Stimulated activated CD4-positive, alpha-beta T cell treated with anti-CD3 and anti-CD28 coated beads, Interleukin-4, amount 100 ng/mL, for 24 hours (primary cell): ENCODE results near the gene PBX1.
"Not testable (repeated sequence)": the region's sequence is repeated elsewhere in the genome, so short reads cannot be mapped to it uniquely, and the experiment has no call there.

ENCODE experiments used
- DNase-seq: peaks from one replicate; pipeline ENCODE4 v3.0.0-alpha.2; 2020

The PBX1 gene

DNA sequence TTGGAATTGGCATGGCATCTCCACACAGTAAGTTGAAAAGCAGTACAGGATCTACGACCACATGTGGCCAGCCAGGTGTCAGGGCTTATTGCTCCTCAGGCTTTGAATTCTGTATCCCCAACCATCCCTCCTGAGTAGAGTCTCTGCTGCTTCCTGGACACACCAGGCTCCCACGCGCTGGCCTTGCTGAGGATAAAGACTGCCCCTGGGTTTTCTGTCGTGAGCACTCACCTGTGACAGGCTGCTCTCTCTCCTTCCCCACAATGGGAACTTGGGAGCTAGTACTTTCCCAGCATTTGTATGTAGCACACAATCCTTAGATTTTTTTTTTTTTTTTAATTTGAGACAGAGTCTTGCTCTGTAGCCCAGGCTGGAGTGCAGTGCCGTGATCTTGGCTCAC lies 33.6 kb downstream of the PBX1 start:
- no peak for DNase-seq

DNA sequence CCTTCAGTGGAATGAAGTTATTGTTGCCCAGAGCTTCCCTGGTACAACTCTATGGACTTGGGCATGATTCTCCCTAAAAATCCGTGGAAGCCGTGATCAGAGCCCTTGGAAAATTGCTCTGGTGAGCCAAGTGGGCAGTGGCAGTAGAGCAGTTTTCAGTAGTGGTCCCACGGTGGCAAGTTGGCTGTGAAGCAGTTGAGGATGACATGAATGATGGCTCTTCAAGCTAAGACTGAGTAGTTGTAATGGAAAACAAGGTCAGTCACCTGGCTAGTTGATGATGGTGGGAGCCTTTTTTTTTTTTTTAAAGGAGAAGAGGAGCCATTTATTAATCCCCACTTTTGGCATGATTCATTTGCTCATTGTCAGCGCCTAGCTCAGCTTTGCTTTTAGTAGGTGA lies 36.2 kb downstream of the PBX1 start:
- DNase-seq, result no peak

DNA sequence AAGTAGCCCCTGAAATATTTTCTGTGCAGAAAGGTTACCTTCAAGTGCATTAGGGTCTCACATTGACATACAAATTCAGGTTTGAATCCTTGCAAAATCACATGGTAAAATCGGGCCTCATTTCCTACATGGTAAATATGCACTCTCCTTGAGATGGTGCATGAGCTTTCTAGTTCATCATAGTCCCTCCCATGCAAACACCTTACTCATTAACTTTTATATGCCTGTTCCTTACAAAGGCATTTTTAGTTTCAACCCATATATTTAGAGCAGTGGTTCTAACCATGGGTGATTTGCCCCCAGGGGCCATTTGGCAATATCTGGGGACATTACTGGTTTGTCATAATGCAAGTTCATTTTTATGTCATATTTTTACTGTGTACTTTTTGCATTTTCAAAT lies 37.2 kb downstream of the PBX1 start:
- no peak for DNase-seq

DNA sequence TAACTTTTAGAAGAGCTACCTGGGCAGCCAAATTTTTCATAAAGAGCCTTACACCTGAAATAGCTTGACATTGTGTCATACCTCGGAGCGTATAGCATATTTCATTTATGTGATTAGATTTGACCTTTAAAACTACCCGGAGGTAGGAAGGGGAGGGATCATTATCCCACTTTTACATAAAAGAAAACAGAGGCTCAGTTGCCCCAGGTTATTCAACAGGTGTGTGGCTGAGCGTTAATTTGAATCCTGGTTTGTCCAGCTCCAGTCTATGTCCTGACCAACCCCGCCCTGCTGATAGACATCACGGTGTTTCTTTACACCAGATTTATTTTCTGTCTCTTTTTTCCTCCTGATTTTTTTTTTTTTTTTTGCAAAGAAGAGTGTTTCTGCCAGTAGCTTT lies 39.7 kb downstream of the PBX1 start:
- DNase-seq, result no peak

DNA sequence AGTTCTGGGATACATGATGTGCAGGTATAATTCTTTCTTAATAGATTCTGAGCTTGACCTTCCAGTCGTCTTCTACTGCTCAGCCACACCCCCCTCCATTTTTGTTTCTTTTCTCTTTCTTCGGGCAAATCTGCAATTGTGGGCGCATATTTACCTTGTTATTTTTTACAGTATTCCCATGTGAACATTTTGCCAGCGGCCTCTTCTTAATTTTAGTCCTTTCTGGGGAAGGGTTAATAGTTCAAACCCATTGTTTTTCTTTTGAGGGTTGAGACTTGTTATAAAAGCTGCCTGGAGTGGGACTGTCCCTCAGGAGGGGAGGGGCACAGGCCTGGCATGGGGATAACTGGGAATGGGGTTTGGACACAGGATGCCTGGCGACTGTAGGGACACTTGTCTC lies 40.3 kb downstream of the PBX1 start:
- no peak for DNase-seq

DNA sequence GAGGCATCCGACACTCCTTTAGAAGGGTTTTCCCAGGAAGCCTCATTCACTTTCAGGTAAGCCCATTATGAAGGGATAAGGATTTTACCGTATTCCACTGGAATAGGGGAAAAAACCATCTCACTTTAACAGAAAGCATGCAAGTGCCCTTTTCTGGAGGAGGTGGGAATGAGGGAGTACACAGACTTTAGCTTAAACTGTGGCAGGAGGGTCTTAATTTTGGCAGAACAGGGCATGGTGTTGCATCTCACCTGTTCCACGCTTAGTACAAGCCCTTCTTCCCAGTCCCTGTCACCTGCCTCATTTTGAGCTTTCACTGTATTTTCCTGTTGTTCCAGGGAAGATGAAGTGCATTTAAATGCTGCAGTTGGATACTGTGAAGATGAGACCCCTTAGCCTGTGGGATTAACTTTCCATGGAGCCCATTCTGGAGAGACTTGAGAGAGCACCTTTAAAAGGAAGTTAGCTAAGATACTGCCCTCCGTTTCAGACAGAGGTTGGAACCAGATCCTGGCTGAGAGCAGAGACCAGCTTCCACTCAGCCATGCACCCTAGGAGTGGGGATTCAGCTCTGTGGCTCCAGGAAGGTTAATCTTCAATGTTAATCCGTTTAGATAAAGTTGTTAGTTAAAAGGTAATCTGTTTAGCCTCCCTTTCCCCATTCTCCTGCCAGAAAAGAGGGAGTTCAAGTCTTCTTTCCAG lies 42.6 kb downstream of the PBX1 start:
- no peak for DNase-seq

DNA sequence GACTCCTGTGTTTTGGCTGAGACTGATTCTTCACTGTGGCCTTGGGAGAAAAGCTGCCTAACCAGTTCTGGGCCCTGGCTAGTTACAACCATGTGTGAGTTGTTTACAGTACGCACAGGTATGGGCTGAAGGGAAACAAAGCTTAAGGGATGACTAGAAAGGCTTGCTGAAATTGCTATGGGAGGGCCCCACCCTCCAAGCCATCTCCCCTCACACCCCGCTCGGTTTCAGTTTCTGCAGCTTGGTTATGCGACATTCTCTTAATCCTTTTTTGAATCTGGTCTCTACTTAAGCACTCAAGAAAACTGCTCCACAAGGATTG lies 43.1 kb downstream of the PBX1 start:
- DNase-seq, result no peak

DNA sequence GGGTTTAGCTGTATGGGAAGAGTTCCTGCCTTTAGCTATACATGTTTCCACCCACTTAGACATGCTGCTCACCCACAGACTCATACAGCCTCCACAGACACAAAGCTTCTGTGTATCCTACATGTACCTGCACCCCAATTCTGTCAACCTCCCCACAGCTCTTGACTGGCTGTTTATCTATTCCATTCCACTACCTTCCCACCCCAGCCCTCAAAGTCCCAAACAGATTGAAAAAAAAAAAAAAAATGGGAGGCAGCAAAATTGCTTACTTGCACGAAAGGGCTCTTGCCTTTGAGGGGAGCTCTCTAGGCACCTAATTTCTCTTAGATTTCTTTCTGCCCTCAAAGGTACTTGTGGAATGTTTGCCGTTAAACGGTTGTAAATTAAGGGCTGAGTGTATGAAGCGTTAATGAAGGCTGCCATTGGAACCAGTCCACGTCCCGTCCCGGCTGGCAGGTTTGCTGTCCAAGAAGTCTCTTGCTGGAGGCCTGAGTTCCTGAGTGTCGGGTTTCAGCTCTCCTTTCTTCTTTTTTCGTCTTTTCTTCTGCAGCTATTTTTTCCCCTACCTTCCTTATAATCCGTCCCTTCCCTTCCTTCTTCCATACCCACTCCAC lies 43.6 kb downstream of the PBX1 start:
- DNase-seq, result no peak

DNA sequence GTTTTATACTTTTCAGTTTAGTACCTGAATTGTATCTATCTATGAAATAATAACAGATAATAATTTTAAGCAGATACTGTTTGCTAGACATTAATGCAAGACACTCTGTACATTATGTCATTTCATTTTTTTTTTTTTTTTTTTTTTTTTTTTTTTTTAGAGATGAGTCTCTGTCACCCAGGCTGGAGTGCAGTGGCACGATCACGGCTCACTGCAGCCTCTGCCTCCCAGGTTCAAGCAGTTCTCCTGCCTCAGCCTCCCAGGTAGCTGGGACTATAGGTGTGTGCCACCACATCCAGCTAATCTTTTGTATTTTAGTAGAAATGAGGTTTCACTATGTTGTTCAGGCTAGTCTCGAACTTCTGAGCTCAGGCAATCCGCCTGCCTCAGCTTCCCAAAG lies 44.8 kb downstream of the PBX1 start:
- DNase-seq, result not testable (repeated sequence)

DNA sequence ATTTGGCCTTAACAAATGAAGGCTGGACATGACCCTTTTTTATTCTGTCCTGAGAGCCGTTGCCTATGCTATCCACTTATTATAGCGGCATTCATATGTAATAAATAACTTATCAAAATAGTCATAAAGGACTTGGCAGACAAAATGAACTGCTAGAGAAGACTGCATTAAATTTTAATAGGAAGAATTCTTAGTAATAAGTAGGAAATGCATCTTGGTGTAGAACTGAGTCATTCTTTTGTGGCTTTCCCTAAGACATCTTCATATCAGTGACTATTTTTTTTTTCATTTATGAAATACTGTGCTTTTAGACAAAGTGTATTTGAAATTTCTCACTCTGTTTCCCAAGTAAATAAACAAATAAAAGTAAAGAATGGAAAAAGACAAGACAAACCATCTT lies 45.6 kb downstream of the PBX1 start:
- DNase-seq, result no peak

DNA sequence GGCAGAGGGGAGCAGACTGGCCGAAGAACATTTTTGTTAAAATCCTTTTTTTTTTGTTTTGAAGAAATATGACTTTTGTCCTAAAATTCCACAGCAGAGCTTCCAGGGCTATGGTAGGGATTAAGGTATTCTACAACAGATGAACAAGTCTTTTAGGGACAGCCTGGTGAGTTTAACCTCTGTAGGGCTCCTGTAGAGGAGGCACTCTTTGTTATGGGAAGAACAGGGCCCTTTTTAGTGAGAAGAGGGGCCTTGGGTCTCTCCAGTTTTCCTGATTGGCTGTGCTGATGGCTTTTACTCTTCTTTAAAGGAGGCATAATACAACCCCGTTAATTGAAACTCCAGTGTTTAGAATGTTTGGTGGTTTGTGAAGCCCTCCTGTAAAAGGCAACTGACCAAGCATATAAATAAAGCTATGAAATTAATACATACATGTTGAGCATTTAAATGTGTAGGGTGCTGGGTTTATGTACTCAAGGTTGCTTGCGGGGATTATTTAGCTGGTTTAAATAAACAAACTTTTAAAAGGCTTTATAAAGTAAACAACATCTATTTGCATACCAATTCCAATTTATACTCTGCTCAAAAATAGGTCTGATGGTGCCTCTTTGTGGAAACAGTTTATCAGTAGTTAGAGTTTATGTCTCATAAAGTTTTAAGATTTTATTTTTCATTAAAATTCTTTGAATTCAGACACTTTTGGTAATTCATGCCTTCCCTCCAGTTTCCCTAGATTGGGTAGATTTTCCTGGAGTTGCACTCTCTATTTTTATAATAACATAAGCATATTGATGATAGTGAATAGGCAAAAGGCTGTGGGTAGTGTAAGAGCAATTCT lies 46.5 kb downstream of the PBX1 start:
- DNase-seq, result no peak

DNA sequence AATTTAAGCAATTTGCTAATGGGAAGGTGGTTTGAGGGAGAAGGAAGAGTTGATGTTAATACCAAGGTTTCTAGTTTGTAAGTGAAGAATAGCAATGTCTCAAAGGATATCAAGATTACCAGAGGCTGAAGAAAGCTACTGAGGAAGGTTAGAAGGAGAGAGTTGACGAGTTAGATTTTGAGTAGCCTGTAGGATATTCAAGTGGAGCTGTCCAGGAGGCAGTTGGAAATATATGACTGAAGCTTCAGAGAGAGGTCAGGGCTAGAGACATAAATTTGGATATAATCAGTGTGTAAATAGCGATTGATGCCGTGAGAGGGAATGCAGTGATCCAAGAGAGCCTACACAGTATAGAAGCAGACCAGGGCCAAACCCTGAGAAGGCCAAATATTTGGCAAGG lies 48.4 kb downstream of the PBX1 start:
- no peak for DNase-seq

DNA sequence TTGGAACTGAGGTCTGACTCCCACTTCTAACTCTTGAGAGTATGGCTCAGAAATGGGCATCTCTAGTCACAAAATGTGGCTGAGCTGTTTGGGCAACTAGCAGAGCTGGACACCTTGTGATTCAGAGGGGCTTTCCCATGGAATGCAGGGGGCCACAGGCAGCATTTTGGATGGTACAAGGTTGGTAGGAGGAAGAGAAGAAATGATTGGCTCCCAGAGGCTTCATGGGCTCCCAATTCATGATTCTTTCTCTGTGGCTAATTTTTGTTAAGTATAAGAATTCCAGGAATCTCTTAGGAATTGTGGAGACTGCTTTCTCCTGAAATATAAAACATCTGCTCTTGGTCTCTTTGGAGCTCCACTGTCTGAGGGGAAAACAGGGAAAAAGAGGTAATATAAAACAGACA lies 49.7 kb downstream of the PBX1 start:
- no peak for DNase-seq

DNA sequence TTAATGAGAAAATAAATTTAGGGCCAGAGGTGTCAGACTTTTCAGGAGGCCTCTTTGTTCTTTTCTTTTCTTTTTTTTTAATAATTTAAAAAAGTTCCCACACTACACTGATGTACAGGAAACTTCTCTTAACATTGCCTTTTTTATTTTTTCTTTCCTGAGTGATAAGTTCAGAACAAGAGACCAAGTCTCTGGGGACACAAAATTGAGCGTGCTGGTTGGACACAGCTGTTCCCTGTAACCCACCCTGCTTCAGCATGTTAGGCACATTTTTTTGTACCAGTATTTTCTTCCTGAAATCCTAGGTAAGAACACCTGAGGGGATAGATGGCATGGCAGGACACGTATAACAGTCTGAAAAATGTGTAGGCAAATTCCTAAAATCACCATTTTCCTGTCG lies 50.1 kb downstream of the PBX1 start:
- DNase-seq, result no peak

DNA sequence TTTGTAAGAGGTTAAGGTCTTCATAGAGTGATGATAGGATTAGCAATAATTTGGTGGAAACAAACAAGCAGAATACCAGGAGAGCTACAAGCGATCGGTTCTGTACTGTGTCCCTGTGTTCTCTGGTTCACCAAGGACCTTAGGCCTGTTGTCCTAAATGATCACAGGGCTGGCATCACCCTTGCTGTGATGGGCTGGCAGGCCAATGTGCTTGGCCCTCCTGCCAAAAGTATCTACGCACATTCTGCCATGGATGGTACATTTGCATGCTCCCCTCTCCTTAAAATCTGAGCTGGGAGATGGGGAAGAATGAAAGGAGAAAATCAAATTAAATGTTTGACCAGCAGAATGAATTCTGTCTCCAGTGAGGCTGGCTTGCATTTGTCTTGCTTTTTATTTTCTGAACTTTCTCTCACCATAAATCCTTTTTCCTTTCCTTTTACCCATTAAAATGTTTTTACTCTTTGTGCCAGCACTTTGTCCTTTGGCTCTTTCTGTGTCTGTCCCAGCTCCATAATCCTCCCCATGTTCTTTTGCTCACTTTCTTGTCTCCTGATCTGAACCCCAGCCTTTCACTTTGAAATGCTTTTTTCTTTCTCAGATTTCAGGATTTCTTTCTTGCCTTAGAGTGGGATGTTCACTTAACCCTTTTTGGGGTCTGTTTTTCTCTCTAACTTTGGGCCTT lies 51.7 kb downstream of the PBX1 start:
- DNase-seq, result no peak

DNA sequence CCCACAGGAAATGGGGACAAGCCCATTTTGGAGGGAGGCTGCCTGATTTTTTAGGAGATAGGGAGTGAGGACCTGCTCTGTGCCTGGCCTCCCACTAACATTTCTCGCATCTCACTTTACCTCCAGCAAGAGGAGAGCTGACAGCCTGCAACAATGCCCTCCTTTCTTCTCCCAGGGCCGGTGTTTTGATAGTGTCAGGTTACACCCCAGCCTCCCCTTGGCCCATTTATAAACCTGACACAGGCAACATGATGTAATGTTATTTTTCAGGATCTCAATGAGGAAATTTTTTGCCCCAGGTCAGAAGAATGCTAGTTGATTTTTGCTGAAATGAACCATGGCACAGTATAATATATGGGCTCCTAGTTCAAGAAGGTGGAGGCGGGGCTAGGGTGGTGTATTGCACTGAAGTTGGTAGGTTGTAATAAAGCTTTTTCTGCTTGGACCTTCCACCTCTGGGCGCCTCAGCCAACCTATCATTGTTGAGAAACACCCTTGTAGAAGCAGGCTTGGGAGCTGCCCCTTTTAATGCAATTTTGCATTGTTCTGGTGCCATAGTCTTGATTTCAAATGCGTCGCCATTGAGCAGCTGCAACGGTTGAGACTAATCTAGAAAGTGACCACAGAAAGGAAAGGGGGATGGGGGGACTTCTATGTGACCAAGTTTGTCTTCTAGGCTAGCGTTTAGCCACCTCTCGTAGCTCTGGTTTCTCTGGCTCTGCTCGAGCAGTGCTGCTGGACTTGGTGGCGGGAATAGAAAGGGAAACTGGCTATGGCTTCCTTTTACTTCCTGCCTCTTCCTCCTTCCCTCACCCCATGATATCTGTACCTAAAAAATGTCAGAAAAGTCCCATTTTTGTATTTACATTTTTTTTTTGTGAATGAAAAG lies 53.0 kb downstream of the PBX1 start:
- DNase-seq, result no peak

DNA sequence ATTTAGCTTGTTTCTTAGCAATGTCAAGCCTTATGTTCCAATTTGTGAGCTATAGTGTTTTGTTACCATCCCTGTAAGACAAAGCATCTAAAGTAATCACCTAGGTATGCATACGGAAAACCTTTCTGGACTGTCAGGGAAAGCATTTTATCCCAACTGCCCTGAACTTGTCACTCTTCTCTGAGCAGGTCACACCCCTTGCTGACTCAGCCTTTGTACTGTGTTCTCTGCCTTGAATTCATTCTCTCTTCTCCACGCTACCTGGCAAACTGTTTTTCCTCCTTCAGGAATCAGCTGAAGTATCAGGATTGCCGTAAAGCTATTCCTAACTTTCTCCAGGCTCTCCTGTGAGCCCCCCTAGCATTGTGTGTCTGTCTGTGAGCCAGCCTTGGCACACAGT lies 54.2 kb downstream of the PBX1 start:
- DNase-seq, result no peak

DNA sequence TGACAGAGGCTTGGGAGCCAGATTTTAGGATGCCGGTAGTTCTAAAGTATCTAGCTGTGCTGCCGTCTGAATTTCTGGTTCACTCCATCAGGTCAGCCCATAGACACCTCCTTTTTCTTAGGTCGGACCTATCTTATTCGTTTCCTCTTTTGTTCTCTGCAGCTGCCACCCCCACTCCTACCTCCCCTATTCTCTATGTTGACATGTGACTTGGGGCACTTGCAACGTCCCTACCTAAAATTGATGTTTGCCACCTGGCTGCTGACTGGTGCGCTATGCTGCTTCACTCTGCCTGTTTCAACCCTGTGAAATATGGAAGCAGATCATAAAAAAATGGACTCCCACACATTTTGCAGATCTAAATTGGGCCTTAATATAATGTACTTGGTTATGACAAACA lies 55.3 kb downstream of the PBX1 start:
- DNase-seq, result no peak

DNA sequence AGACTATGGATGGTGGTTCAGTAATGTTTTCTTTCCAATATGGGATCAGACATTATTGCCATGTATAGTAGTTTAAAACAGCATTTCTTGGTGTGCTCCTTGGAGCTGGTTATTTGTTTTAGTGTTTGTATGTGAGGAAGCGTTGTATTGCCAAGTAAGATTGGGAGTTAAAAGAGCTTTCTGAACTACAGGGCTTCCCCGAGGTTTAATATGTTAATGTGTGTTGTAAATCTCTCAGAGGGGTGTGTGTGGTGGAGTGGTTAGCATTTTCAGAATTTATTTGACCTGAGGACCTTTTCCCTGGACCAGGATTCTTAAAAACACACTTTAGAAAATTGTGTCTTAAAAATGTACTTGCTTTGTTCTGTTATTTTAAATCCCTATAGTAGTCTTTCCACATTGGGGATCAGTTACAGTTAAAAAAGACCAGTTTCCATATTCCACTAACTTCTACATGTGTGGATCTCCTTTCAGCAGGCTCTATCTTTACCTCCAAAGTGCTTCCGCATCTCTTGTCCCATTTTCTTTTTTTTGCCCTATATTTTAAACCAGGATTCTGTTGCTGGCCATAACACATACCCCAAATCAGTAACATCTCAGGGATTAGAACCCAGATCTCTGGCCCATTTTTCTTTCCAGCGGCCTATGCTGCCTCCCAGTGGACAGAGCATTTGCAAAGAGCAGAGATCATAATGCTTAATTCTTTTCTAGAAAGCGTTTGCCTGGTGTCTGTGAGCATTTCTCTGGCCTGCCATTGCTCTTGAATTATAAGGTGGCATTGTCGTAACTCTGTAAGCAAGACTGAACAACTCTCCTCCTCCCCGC lies 58.6 kb downstream of the PBX1 start:
- DNase-seq, result no peak

DNA sequence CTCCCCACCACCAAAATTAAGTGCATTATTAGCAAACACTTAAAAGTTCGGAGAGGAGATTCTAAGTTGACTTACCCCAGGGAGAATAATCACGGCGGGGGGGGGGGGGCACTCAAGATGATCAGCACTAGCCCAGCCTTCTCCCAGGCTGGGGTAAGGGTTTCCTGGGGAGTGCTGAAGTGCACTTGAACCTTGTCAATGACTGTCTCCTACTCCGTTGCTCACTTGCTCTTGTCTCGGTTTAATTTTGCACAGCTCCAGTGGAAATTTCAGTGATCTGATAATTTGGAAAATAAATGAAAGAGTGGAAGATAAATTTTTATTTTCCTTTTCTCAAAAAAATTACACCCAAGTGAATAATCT lies 59.2 kb downstream of the PBX1 start:
- DNase-seq, result no peak

DNA sequence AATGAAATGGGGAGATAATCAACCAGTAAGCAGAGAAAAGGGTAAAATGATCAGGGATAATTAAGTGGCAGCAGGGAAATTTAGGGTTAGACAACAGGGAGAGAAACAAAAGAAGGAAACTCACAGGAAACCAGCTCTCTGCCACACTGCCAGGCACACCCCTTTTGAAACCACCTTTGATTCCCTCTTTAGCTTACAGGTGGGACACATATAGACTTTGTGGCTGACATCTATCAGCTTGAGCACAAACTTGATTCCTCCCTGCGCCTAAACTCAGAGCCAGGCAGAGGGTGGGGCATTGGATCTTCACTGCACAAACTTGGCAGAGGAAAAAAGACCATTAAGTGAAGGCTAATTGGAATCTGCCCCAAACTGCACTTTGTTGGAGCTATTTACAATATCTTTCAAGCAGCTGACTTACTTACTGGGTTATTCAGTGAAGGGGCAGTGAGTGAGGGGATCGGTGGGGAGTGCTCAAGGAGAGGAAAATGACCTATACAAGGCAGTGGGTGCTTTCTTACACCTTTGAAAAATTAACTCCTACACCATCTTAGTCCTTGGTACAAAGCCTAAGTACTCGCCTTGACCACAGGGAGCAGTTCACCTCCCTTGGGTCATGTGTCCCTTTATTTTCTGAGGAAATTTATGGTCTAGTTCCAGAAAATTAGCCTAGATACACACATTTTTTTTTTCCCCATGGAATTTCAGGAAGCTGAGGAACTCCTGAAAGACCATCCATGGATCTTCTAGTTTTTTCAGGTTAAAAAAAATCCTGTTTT lies 60.2 kb downstream of the PBX1 start:
- no peak for DNase-seq
